ENCODE measurements around the gene GLRA1. TPM values are rescaled to one million over a fixed set of nuclear protein-coding genes. Genes with fewer than 3 reads are reported as not detected.
A peak's percentile ranks its signal among the peaks of the same experiment; 100 is the strongest.

GLRA1 gene
- total RNA-seq, 1 experiment from 2014 or later, result not detected

DNA sequence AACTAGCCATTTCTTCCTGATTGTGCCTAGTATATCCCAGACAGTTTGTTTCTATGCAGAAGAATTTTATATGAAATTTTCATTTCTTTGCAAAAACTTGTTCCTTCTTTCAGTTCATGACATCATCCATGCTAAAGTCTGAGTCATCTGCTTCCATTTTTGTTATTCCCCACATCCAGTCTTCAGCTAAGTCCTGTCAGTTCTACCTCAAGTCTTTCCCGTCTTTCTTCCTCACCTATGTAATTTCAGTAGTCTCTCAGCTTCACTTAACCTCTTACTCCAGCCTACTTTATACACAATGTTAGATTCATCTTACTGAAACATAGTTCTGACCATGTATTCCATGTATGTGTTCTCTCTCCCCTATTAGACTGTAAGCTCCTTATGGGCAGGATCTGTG is 113.8 kb downstream of the GLRA1 start:
- H3K36me3 Mint-ChIP-seq (ENCODE audit: insufficient read depth, unreplicated experiment), result peaks cover 88% of the 10 kb centered on the region
- TF ChIP-seq, protein P1, sequence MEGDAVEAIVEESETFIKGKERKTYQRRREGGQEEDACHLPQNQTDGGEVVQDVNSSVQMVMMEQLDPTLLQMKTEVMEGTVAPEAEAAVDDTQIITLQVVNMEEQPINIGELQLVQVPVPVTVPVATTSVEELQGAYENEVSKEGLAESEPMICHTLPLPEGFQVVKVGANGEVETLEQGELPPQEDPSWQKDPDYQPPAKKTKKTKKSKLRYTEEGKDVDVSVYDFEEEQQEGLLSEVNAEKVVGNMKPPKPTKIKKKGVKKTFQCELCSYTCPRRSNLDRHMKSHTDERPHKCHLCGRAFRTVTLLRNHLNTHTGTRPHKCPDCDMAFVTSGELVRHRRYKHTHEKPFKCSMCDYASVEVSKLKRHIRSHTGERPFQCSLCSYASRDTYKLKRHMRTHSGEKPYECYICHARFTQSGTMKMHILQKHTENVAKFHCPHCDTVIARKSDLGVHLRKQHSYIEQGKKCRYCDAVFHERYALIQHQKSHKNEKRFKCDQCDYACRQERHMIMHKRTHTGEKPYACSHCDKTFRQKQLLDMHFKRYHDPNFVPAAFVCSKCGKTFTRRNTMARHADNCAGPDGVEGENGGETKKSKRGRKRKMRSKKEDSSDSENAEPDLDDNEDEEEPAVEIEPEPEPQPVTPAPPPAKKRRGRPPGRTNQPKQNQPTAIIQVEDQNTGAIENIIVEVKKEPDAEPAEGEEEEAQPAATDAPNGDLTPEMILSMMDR (IDR thresholded peaks at IDR 0.05; ENCODE audit: unreplicated experiment), result no peak
- H3K4me3 Mint-ChIP-seq (ENCODE audit: low read depth, unreplicated experiment), result no peak overlapping the region
- peaks cover 12% of the 10 kb centered on the region for H3K4me1 Mint-ChIP-seq (ENCODE audit: low read depth, unreplicated experiment)
- H3K9me3 Mint-ChIP-seq (ENCODE audit: low read depth, unreplicated experiment), result peaks cover 2% of the 10 kb centered on the region
- H3K27me3 Mint-ChIP-seq (ENCODE audit: unreplicated experiment), result no peaks in the 10 kb centered on the region
- no TSS peak for BruUV-seq (replicated peaks)
- CTCF ChIA-PET, result no interaction called here
- H3K27ac Mint-ChIP-seq (ENCODE audit: unreplicated experiment), result peak overlapping the region; percentile 70
- intact Hi-C loops (cut with micrococcal nuclease; ENCODE audit: unreplicated experiment), result no loop called here
- DNase-seq, result no peak

DNA sequence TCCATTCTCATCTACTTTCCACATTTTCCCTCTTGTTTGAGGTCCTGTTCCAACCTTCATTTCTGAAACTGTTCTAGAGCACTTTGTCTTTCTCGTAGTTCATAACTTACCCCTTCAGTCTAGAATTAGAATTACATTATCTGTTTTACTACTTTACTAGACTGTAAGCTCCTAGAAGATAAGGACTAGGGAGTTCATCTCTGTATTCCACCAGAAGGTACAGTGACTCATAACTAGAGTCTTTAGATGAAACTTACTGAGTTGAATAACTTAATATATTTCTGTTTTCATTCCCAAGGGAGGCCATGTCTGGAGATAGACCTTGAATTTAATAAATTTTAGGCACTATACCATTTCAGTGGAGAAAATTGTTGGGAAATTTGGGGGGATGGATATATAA is 114.2 kb downstream of the GLRA1 start:
- CTCF ChIA-PET, result no interaction called here
- Mint-ChIP-seq H3K27me3 (ENCODE audit: unreplicated experiment) (no peaks in the 10 kb centered on the region), H3K36me3 (ENCODE audit: insufficient read depth, unreplicated experiment) (peaks cover 88% of the 10 kb centered on the region), H3K4me1 (ENCODE audit: low read depth, unreplicated experiment) (peaks cover 12% of the 10 kb centered on the region), H3K9me3 (ENCODE audit: low read depth, unreplicated experiment) (peaks cover 2% of the 10 kb centered on the region), H3K4me3 (ENCODE audit: low read depth, unreplicated experiment) (no peak overlapping the region), H3K27ac (ENCODE audit: unreplicated experiment) (peak overlapping the region; percentile 70)
- intact Hi-C loops (cut with micrococcal nuclease; ENCODE audit: unreplicated experiment), result no loop called here
- TF ChIP-seq, protein P1 (IDR thresholded peaks at IDR 0.05; ENCODE audit: unreplicated experiment), result no peak
- BruUV-seq (replicated peaks), result no TSS peak
- DNase-seq, result no peak

DNA sequence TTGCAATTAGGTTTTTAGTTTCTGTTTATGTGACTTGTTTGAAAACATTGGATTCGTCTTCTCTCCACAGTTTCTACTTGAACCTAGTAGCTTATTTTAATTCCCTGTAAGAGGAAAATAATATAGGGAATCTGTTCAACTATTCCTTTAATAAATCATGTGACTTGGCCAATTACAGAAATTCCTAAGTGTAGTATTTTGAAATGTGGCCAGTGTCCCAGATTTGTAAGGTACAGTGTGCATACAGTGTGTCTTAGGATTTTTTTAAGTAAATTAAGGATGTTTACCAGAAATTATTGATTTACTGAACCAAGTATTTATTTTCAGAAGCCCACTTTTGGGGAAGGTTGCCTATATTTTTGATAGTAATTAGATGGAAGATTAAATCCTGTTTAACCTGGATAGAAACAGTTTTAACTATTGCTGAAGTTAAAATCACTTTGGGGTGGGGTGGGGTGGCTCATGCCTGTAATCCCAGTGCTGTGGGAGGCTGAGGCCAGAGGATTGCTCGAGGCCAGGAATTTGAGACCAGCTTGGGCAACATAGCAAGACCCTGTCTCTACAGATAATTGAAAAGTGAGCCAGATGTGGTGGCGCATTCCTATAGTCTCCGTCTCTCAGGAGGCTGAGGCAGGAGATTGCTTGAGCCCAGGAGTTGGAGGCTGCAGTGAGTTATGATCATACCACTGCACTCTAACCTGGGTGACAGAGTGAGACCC is 116.0 kb downstream of the GLRA1 start:
- CTCF ChIA-PET, result no interaction called here
- no TSS peak for BruUV-seq (replicated peaks)

DNA sequence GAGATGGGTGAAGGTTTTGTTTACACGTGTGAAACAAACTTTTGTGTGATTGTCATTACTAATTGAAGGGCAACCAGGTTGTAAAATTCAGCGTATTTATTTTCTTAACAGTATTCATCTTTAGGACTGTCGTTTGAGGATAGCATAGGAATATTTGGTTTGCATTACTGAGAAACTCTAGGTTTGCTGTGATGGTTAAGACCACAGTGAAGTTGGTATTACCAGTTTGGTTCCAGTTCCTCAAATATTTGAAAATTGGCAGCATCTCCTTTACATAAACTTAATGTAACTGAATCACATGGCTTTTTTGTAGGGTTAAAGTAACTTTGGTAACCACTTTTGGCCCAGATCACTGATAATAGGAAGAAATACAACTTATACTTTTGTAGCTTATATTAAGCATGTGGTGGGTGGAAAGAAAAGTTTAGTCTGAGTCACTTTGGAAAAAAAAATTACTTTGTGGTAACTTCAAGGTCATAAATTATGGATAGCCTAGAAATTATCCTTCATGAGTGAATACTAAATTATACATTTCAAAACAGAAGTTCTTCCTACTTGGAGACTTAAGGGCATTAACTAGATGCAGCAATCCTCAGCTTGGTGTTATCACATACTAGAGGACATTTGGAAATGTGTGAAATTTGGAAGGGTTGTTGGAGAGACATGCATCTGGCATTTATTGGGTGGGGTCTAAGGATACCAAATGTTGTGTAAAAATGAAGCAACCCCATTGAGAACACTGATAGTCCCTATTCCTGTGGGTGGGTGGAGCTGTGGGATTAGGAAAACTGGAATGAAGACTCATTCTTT is 119.0 kb downstream of the GLRA1 start:
- Mint-ChIP-seq H3K4me3 (ENCODE audit: low read depth, unreplicated experiment) (no peak overlapping the region), H3K27me3 (ENCODE audit: unreplicated experiment) (no peaks in the 10 kb centered on the region), H3K36me3 (ENCODE audit: insufficient read depth, unreplicated experiment) (peaks cover 91% of the 10 kb centered on the region), H3K4me1 (ENCODE audit: low read depth, unreplicated experiment) (peaks cover 6% of the 10 kb centered on the region), H3K9me3 (ENCODE audit: low read depth, unreplicated experiment) (no peaks in the 10 kb centered on the region), H3K27ac (ENCODE audit: unreplicated experiment) (no peak overlapping the region)
- no TSS peak for BruUV-seq (replicated peaks)
- TF ChIP-seq, protein P1 (IDR thresholded peaks at IDR 0.05; ENCODE audit: unreplicated experiment), result no peak
- DNase-seq, result no peak
- CTCF ChIA-PET, result no interaction called here
- intact Hi-C loops (cut with micrococcal nuclease; ENCODE audit: unreplicated experiment), result no loop called here

More for the DNA sequence above, 116.0 kb downstream of the GLRA1 start:
- Mint-ChIP-seq H3K4me3 (ENCODE audit: low read depth, unreplicated experiment) (no peak overlapping the region), H3K27ac (ENCODE audit: unreplicated experiment) (no peak overlapping the region), H3K4me1 (ENCODE audit: low read depth, unreplicated experiment) (peaks cover 12% of the 10 kb centered on the region), H3K27me3 (ENCODE audit: unreplicated experiment) (no peaks in the 10 kb centered on the region), H3K9me3 (ENCODE audit: low read depth, unreplicated experiment) (peaks cover 2% of the 10 kb centered on the region), H3K36me3 (ENCODE audit: insufficient read depth, unreplicated experiment) (peaks cover 88% of the 10 kb centered on the region)
- no peak for DNase-seq
- TF ChIP-seq, protein P1 (IDR thresholded peaks at IDR 0.05; ENCODE audit: unreplicated experiment), result no peak
- intact Hi-C loops (cut with micrococcal nuclease; ENCODE audit: unreplicated experiment), result no loop called here

All from Calu3 (cell line).